Measurements from ENCODE around the gene IMPACT. TPM values are rescaled to one million over a fixed set of nuclear protein-coding genes. Genes with fewer than 3 reads are reported as not detected.

Gene IMPACT
- total RNA-seq, 6 experiments from 2014 or later = 10.4 to 18.1 (median 13.9) TPM

DNA sequence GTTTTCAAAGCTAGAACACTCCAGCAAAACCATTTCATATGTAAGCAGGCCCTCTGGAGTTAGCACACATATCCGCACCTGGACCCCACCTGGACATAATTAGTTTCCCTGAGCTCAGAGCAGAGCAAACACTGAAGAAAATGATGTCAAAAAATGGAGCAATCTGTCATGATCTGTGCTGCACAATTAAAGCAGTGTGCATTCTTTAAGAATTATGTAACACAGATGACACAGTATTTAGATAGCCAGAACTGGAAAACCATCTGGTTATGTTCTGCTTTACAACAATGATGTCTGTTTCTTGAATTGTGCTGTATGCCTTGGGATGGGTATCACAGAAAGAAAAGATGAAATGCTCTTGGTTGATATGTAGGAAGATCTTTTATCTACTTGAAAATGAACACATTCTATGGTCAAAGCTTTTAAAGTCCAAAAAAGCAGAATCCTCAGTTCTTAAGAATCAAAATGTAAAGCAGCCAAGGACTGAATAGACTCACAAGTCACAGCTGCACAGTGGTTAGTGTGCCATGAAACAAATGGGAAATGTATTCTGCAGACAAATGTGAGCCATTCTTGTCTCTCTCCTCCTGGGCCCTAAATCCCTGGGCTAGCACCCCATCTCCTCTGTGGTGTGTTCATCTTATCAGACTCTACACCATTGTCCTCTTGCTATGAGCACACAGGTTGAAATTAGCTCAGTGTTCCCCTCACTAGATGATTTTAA, 70.7 kb downstream of the IMPACT start:
- 75% methylated on average over 1 of the region's 1 CpG for WGBS (ENCODE audit: insufficient coverage, low coverage, low lambda C conversion rate, missing lambda C conversion rate)
- no peak overlapping the region for H3K27ac ChIP-seq
- no peak overlapping the region for H3K4me3 ChIP-seq
- H3K4me1 ChIP-seq = no peaks in the 10 kb centered on the region
- no peaks in the 10 kb centered on the region for H3K36me3 ChIP-seq
- no peaks in the 10 kb centered on the region for H3K9me3 ChIP-seq
- intact Hi-C loops (cut with DNase I) = no loop called here
- no peak for ATAC-seq
- no peak for TF ChIP-seq POLR2A (IDR thresholded peaks at IDR 0.05)
- TF ChIP-seq CTCF (IDR thresholded peaks at IDR 0.05) = no peak
- no peak for DNase-seq
- no peaks in the 10 kb centered on the region for H3K27me3 ChIP-seq

- no peak for TF ChIP-seq CTCF (IDR thresholded peaks at IDR 0.05)
- no peak for TF ChIP-seq POLR2A (IDR thresholded peaks at IDR 0.05)
- no peak overlapping the region for H3K4me3 ChIP-seq
- H3K27me3 ChIP-seq = no peaks in the 10 kb centered on the region
- WGBS (ENCODE audit: insufficient coverage, low coverage, low lambda C conversion rate, missing lambda C conversion rate) = 69% methylated on average over 5 of the region's 5 CpGs
- H3K9me3 ChIP-seq = no peaks in the 10 kb centered on the region
- H3K27ac ChIP-seq = no peak overlapping the region
- intact Hi-C loops (cut with DNase I) = no loop called here
- H3K36me3 ChIP-seq = no peaks in the 10 kb centered on the region
- no peaks in the 10 kb centered on the region for H3K4me1 ChIP-seq
- DNase-seq = no peak
- ATAC-seq = no peak
These were observed 73.3 kb downstream of the IMPACT start for GRCh38 chr18:24499814-24500213.

DNA sequence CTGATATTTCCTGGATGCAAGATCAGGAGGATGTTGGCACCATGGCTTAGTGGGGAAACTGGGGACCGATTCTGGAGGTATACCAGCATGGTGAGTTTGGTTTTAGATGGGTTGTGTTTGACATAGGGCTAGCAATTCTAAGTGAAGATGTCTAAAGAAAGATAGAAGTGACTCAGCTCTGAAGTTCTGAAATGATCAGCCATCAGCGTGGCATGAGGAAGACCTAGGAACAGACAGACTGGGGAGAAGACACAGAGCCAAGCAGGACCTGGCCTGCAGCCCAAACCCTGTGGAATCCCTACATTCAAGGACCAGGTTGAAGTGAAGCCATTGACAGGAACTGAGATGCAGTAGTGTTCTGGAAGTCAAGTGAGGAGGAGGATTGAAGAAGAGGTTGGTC, 73.7 kb downstream of the IMPACT start:
- Histone ChIP-seq H3K36me3 (no peaks in the 10 kb centered on the region), H3K27me3 (no peaks in the 10 kb centered on the region), H3K4me1 (no peaks in the 10 kb centered on the region), H3K9me3 (no peaks in the 10 kb centered on the region), H3K27ac (no peak overlapping the region), H3K4me3 (no peak overlapping the region)
- no peak for TF ChIP-seq POLR2A (IDR thresholded peaks at IDR 0.05)
- intact Hi-C loops (cut with DNase I) = no loop called here
- no peak for DNase-seq
- WGBS (ENCODE audit: insufficient coverage, low coverage, low lambda C conversion rate, missing lambda C conversion rate) = 62% methylated on average over 2 of the region's 2 CpGs
- ATAC-seq = no peak

DNA sequence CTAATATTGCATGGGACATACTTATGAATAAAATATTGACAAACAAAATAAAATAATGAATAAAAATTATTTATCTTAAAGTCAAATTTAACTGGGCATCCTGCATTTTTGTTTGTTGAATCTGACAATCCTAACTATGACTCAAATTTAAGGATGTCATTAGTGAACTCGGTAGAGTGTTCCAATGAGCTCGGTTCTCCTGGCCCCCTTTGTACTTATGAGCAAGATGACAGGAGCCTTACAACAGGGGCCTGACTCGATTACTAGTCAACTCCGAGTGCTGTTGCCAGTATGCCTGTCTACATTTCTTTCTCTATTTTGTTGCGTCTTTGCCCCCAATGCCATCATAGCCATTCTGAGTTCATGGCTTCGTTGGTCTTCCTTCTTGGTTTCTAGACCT, 74.3 kb downstream of the IMPACT start:
- WGBS (ENCODE audit: insufficient coverage, low coverage, low lambda C conversion rate, missing lambda C conversion rate) = 57% methylated on average over 5 of the region's 6 CpGs
- DNase-seq = no peak
- H3K36me3 ChIP-seq = no peaks in the 10 kb centered on the region
- TF ChIP-seq POLR2A (IDR thresholded peaks at IDR 0.05) = no peak
- no peak for TF ChIP-seq CTCF (IDR thresholded peaks at IDR 0.05)
- H3K4me1 ChIP-seq = no peaks in the 10 kb centered on the region
- H3K27ac ChIP-seq = no peak overlapping the region
- ATAC-seq = no peak
- intact Hi-C loops (cut with DNase I) = no loop called here
- no peaks in the 10 kb centered on the region for H3K9me3 ChIP-seq
- H3K27me3 ChIP-seq = no peaks in the 10 kb centered on the region
- no peak overlapping the region for H3K4me3 ChIP-seq

- Histone ChIP-seq H3K27me3 (no peaks in the 10 kb centered on the region), H3K4me1 (no peaks in the 10 kb centered on the region), H3K4me3 (no peak overlapping the region), H3K36me3 (no peaks in the 10 kb centered on the region), H3K27ac (no peak overlapping the region), H3K9me3 (no peaks in the 10 kb centered on the region)
- TF ChIP-seq POLR2A (IDR thresholded peaks at IDR 0.05) (no peak), CTCF (IDR thresholded peaks at IDR 0.05) (no peak)
- ATAC-seq (no peak), DNase-seq (no peak)
- WGBS (ENCODE audit: insufficient coverage, low coverage, low lambda C conversion rate, missing lambda C conversion rate) = 73% methylated on average over 6 of the region's 7 CpGs
- intact Hi-C loops (cut with DNase I) = no loop called here
These were observed 76.4 kb downstream of the IMPACT start for GRCh38 chr18:24502667-24503523.
